Testis (tissue), 3 donors: Measurements from ENCODE around the gene SF1. TPM values are rescaled to one million over a fixed set of nuclear protein-coding genes. Genes with fewer than 3 reads are reported as not detected.

Experiments
- DNase-seq: peaks from one replicate; pipeline ENCODE4 v3.0.0-alpha.2; 2019
- H3K27ac ChIP-seq, 2 donors: fragments of 200-600 bp; sonication (generic); one replicate each; pipeline ENCODE4 v1.5.1; 2019
- H3K27me3 ChIP-seq: fragments of 200-600 bp; sonication (generic); one replicate; pipeline ENCODE4 v1.5.1; 2019
- H3K36me3 ChIP-seq: fragments of 200-600 bp; sonication (generic); one replicate; pipeline ENCODE4 v1.5.1; 2017; ENCODE audit warnings: low read depth; ENCODE audit errors: missing control alignments
- H3K4me1 ChIP-seq: fragments of 200-600 bp; sonication (generic); one replicate; pipeline ENCODE4 v1.5.1; 2019
- H3K4me3 ChIP-seq, 2 donors: fragments of 200-600 bp; sonication (generic); one replicate each; pipeline ENCODE4 v1.5.1; 2017 to 2019
- H3K9me3 ChIP-seq: fragments of 200-600 bp; sonication (generic); one replicate; pipeline ENCODE4 v1.5.1; 2017
- CTCF ChIP-seq, 3 experiments: fragments of 450-650 bp in 2 of 3; fragments of 200-600 bp in 1 of 3; sonication (generic) in 1 of 3; IDR thresholded peaks; one replicate each; pipeline ENCODE4 v1.5.1; 2016 to 2019; ENCODE audit warnings: antibody characterized with exemption in 3 of 3, mild to moderate bottlenecking in 2 of 3, moderate library complexity in 1 of 3
- POLR2A ChIP-seq: fragments of 450-650 bp; IDR thresholded peaks from one replicate; pipeline ENCODE4 v1.6.1; 2017; ENCODE audit warnings: antibody characterized with exemption, mild to moderate bottlenecking, moderate library complexity
- WGBS, 2 donors: methylation state at CpG; one replicate each; pipeline ENCODE4 v1.1.5; 2018; 5-methylcytosine and 5-hydroxymethylcytosine counted together
- intact Hi-C: fragments of 100-400 bp; cut with DNase I; formaldehyde crosslinking; loops from one replicate; pipeline ENCODE4 v1.15.1; 2023; ENCODE audit warnings: low total_unique reads
- polyA plus RNA-seq: library from polyadenylated mRNA; stranded (reverse); fragments of 350-450 nt; fragmentation: Illumina TruSeq; extraction: RNeasy Lipid Tissue Mini Kit (QIAGEN cat#74804); gene quantifications from one replicate; pipeline ENCODE4 v1.2.3, GENCODE V29; 2014; ENCODE audit warnings: low read depth, low replicate concordance; ENCODE audit not compliant: insufficient read depth
- total RNA-seq, 2 donors: library from RNA; depleted of rRNA; stranded (reverse); fragments of >200 nt; gene quantifications; one replicate each; pipeline ENCODE4 v1.2.3, GENCODE V29; 2016

SF1 gene
- total and polyA plus RNA-seq, 3 donors from 2014 or later: 431 to 499 (median 455) TPM

GRCh38 chr11:64804346-64805210 is 26.2 kb upstream of the SF1 start:
- Histone ChIP-seq H3K9me3 (no peaks in the 10 kb centered on the region), H3K36me3 (no peaks in the 10 kb centered on the region), H3K27ac (no peak overlapping the region), H3K4me3 (no peak overlapping the region), H3K4me1 (peaks cover 27% of the 10 kb centered on the region), H3K27me3 (no peaks in the 10 kb centered on the region)
- intact Hi-C loops: no loop called here
- 66 to 83% methylated on average over 21 to 41 of the region's 41 CpGs for WGBS, 2 donors
- TF ChIP-seq CTCF (IDR thresholded peaks at IDR 0.05) (no peak), POLR2A (no peak)
- DNase-seq: no peak

- no peak for DNase-seq
- intact Hi-C loops: no loop called here
- TF ChIP-seq POLR2A: no peak
- WGBS, 2 donors: 11 to 30% methylated on average over 12 to 15 of the region's 15 CpGs
- Histone ChIP-seq H3K27ac (peak overlapping the region; percentile 76 to 93), H3K4me3 (peak overlapping the region; percentile 59 to 63), H3K9me3 (no peaks in the 10 kb centered on the region), H3K27me3 (no peaks in the 10 kb centered on the region), H3K36me3 (no peaks in the 10 kb centered on the region), H3K4me1 (peaks cover 21% of the 10 kb centered on the region)
These were observed 25.6 kb upstream of the SF1 start for GRCh38 chr11:64803846-64804345.

GRCh38 chr11:64803158-64803845 is 25.0 kb upstream of the SF1 start, which contains the start of gene MAP4K2:
Gene MAP4K2, minus strand, starts transcription at chr11:64803214. Its CDS starts 65 bp downstream, at chr11:64803149.
- DNase-seq: peak; percentile 91
- intact Hi-C loops: no loop called here
- H3K36me3 ChIP-seq: no peaks in the 10 kb centered on the region
- WGBS, 2 donors: 0 to 1% methylated on average over 21 to 32 of the region's 58 CpGs
- TF ChIP-seq CTCF (IDR thresholded peaks at IDR 0.05): no peak
- TF ChIP-seq POLR2A: no peak
- H3K27me3 ChIP-seq: no peaks in the 10 kb centered on the region
- H3K4me3 ChIP-seq: peak within 1 kb of the TSS; percentile 59 to 63
- peaks cover 21% of the 10 kb centered on the region for H3K4me1 ChIP-seq
- peak within 1 kb of the TSS; percentile 76 to 93 for H3K27ac ChIP-seq
- no peaks in the 10 kb centered on the region for H3K9me3 ChIP-seq

- H3K9me3 ChIP-seq: no peaks in the 10 kb centered on the region
- peak; percentile 33 for DNase-seq
- 10 to 19% methylated on average over 2 to 32 of the region's 54 CpGs for WGBS, 2 donors
- no peaks in the 10 kb centered on the region for H3K36me3 ChIP-seq
- peak overlapping the region; percentile 59 to 63 for H3K4me3 ChIP-seq
- peak overlapping the region; percentile 56 to 88 for H3K27ac ChIP-seq
- H3K4me1 ChIP-seq: peaks cover 21% of the 10 kb centered on the region
- no peaks in the 10 kb centered on the region for H3K27me3 ChIP-seq
- TF ChIP-seq POLR2A: no peak
- no peak for TF ChIP-seq CTCF (IDR thresholded peaks at IDR 0.05)
- intact Hi-C loops: no loop called here
These were observed 24.2 kb upstream of the SF1 start for GRCh38 chr11:64802370-64803157.
